Measurements from ENCODE around the gene TSTD2. TPM values are rescaled to one million over a fixed set of nuclear protein-coding genes. Genes with fewer than 3 reads are reported as not detected.

The TSTD2 gene
- total RNA-seq, 1 donor from 2014 or later: 18.6 TPM

DNA sequence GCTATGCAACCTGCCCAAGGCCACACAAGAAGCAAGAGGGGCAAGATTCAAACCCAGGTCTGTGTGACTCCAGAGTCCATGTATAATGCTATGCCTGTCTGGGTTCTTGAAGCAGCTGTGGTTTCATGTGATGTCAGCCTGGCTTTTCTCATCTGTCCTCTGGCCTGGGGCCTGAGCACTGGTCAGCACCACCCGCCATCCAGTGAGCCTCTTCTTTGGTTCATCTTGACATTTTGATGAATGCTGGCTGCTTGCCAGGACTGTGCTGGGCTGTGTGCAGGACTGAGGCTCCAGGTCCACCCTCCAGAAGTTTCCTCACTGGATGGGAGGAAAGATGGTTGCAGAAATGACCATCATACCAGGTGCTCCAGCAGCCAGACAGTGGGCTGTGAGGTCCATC is 61.5 kb downstream of the TSTD2 start:
- H3K27me3 ChIP-seq (ENCODE audit: low read depth): no peaks in the 10 kb centered on the region
- ATAC-seq (no peak), DNase-seq (no peak)
- H3K4me3 ChIP-seq: no peak overlapping the region
- no peaks in the 10 kb centered on the region for H3K9me3 ChIP-seq
- intact Hi-C loops (cut with DNase I): no loop called here
- TF ChIP-seq, protein P1, sequence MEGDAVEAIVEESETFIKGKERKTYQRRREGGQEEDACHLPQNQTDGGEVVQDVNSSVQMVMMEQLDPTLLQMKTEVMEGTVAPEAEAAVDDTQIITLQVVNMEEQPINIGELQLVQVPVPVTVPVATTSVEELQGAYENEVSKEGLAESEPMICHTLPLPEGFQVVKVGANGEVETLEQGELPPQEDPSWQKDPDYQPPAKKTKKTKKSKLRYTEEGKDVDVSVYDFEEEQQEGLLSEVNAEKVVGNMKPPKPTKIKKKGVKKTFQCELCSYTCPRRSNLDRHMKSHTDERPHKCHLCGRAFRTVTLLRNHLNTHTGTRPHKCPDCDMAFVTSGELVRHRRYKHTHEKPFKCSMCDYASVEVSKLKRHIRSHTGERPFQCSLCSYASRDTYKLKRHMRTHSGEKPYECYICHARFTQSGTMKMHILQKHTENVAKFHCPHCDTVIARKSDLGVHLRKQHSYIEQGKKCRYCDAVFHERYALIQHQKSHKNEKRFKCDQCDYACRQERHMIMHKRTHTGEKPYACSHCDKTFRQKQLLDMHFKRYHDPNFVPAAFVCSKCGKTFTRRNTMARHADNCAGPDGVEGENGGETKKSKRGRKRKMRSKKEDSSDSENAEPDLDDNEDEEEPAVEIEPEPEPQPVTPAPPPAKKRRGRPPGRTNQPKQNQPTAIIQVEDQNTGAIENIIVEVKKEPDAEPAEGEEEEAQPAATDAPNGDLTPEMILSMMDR (IDR thresholded peaks at IDR 0.05): no peak
- peaks cover 8% of the 10 kb centered on the region for H3K36me3 ChIP-seq
- no peaks in the 10 kb centered on the region for H3K4me1 ChIP-seq
- no peak overlapping the region for H3K27ac ChIP-seq

DNA sequence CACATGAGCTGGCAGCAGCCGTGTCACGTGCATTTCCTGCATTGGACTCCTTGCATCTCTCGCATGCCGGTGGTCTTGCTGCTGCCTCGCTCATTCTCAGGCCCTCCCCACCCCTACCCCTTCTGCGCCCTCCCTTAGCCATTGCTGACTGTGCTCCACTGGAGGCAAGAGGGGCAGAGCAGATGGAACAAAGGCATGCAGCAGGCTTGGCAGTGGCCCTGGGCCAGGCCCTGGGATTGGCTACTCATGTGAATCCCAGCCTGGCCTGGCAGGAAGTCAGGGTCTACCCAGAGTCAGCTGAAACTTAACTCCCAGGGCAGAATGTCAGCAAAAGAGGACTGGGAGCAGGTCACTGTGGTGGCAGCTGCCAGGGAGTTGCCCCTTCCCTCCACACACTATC is 62.3 kb downstream of the TSTD2 start:
- Histone ChIP-seq H3K27ac (no peak overlapping the region), H3K9me3 (no peaks in the 10 kb centered on the region), H3K36me3 (peaks cover 8% of the 10 kb centered on the region), H3K4me3 (no peak overlapping the region), H3K4me1 (no peaks in the 10 kb centered on the region), H3K27me3 (ENCODE audit: low read depth) (no peaks in the 10 kb centered on the region)
- ATAC-seq (no peak), DNase-seq (no peak)
- intact Hi-C loops (cut with DNase I): no loop called here
- TF ChIP-seq, protein P1 (IDR thresholded peaks at IDR 0.05): no peak

DNA sequence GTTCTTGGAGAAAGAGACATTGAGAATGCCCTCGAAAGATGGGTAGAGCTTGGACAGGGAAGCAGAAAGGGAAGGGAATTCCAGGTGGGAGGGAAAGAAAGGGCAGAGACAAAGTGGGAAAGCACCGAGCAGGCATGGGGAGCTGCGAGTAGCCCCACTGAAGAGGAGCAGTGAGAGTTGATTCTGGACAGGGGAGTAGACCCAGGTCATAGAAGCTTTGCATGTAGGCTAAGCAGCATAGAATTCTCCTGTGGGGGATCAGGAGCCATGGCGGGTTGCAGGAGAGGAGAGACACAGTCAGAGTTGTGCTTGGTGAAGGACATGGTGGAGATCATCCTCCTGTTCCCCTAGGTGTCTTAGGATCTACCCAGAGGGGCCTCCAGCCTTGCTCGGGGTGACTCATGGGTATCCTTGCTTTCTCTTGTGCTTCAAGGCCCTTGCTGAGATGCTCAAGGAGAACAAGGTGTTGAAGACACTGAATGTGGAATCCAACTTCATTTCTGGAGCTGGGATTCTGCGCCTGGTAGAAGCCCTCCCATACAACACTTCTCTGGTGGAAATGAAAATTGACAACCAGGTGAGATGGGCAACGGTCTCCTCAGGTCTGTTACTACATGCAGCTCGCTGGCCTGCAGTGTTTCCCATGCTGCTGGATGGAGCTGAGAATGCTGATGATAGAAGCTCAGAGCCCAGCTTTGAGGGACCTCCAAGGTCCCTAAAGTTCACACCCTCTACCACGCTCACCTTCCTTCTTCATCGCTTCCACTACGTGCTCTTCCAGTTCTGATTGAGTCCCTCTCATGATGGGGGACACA is 64.5 kb downstream of the TSTD2 start:
- no peaks in the 10 kb centered on the region for H3K9me3 ChIP-seq
- DNase-seq: no peak
- H3K4me1 ChIP-seq: peaks cover 12% of the 10 kb centered on the region
- intact Hi-C loops (cut with DNase I): no loop called here
- no peak overlapping the region for H3K4me3 ChIP-seq
- no peak for ATAC-seq
- TF ChIP-seq, protein P1 (IDR thresholded peaks at IDR 0.05): no peak
- no peaks in the 10 kb centered on the region for H3K27me3 ChIP-seq (ENCODE audit: low read depth)
- peaks cover 8% of the 10 kb centered on the region for H3K36me3 ChIP-seq
- no peak overlapping the region for H3K27ac ChIP-seq

DNA sequence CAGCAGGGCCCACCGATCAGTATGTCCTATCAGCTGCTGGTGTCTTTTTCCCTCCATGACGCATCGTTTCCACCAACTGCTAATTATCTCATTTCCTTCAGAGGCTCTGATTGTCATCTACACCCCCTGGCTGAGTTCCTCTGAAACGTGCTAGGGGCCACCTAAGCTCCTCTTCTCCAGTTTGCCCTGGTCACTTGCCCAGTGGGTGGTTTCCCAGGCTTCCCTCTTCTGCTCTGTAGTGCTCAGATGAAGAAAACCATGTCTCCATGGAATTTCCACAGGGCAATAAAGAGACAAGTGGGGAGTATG is 65.3 kb downstream of the TSTD2 start:
- no peaks in the 10 kb centered on the region for H3K27me3 ChIP-seq (ENCODE audit: low read depth)
- DNase-seq (no peak), ATAC-seq (no peak)
- no peak overlapping the region for H3K4me3 ChIP-seq
- intact Hi-C loops (cut with DNase I): no loop called here
- no peak overlapping the region for H3K27ac ChIP-seq
- no peaks in the 10 kb centered on the region for H3K9me3 ChIP-seq
- TF ChIP-seq, protein P1 (IDR thresholded peaks at IDR 0.05): no peak
- H3K36me3 ChIP-seq: peaks cover 8% of the 10 kb centered on the region
- peaks cover 14% of the 10 kb centered on the region for H3K4me1 ChIP-seq

DNA sequence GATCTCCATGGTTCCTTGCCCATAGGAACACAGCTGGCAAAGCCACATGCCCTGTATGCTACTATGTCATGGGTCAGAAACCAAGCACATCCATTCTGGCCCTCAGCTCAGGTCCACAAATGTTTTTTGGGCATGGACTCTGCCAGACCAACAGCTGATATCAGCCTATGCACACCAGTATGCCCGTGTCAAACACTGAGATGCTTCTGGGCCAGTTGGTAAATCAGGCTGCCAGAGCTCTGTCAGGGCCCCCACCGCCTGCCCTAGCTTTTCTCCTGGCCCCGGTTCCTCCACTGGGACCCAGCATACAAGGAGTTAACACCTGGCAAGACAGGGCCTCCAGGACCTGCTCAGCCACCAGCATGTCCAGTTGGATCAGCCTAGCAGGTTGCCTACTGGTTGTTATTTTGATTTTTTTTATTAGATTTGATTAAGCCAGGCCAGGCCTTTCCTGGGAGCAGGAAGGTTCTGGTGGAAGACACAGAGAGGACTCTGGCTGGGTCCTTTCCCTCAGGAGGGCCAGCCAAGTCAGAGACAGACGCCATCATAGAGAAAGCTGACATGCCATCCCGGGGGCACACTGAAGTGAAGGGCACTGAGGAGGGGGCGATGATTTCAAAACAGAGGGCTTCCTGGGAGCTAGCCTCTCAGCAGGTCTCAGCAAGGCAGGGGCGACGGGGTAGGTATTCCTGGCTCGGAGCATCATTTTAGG is 65.8 kb downstream of the TSTD2 start:
- no peaks in the 10 kb centered on the region for H3K27me3 ChIP-seq (ENCODE audit: low read depth)
- peaks cover 8% of the 10 kb centered on the region for H3K36me3 ChIP-seq
- TF ChIP-seq, protein P1 (IDR thresholded peaks at IDR 0.05): no peak
- peaks cover 14% of the 10 kb centered on the region for H3K4me1 ChIP-seq
- no peak overlapping the region for H3K27ac ChIP-seq
- H3K9me3 ChIP-seq: no peaks in the 10 kb centered on the region
- intact Hi-C loops (cut with DNase I): no loop called here
- H3K4me3 ChIP-seq: no peak overlapping the region
- DNase-seq (no peak), ATAC-seq (no peak)
